GM18520 (cell line): ENCODE data around the gene CACNG5.

Experiments
- ATAC-seq: cut with Tn5 transposase; IDR thresholded peaks from one replicate; pipeline ENCODE4 v1.9.1; 2021; ENCODE audit not compliant: unreplicated experiment

CACNG5 gene

GRCh38 chr17:66822009-66822408, 12.9 kb upstream of the CACNG5 start:
- ATAC-seq, result no peak

- ATAC-seq, result no peak
These were observed 8.1 kb upstream of the CACNG5 start for GRCh38 chr17:66826856-66827255.

- ATAC-seq, result no peak
These were observed 5.5 kb upstream of the CACNG5 start for GRCh38 chr17:66829386-66829864.

- no peak for ATAC-seq
These were observed 5.0 kb upstream of the CACNG5 start for GRCh38 chr17:66829883-66830282.

GRCh38 chr17:66830451-66830850, 4.5 kb upstream of the CACNG5 start:
- ATAC-seq, result no peak

- ATAC-seq, result no peak
These were observed 3.3 kb upstream of the CACNG5 start for GRCh38 chr17:66831383-66832210.

GRCh38 chr17:66833201-66833600, 1.7 kb upstream of the CACNG5 start:
- no peak for ATAC-seq

- no peak for ATAC-seq
These were observed 445 bp upstream of the CACNG5 start for GRCh38 chr17:66834426-66834918.

GRCh38 chr17:66835476-66835875, 559 bp downstream of the CACNG5 start:
- ATAC-seq, result no peak

- ATAC-seq, result no peak
These were observed 1.4 kb downstream of the CACNG5 start for GRCh38 chr17:66836063-66837005.

GRCh38 chr17:66837226-66837625, 2.3 kb downstream of the CACNG5 start:
- no peak for ATAC-seq

GRCh38 chr17:66837885-66838665, 3.2 kb downstream of the CACNG5 start:
- no peak for ATAC-seq

- no peak for ATAC-seq
These were observed 4.7 kb downstream of the CACNG5 start for GRCh38 chr17:66839616-66840015.

GRCh38 chr17:66840061-66840460, 5.1 kb downstream of the CACNG5 start:
- ATAC-seq, result no peak

GRCh38 chr17:66841328-66841727, 6.4 kb downstream of the CACNG5 start:
- ATAC-seq, result no peak

GRCh38 chr17:66841744-66842143, 6.8 kb downstream of the CACNG5 start:
- no peak for ATAC-seq

GRCh38 chr17:66842505-66842904, 7.6 kb downstream of the CACNG5 start:
- ATAC-seq, result no peak

- no peak for ATAC-seq
These were observed 8.0 kb downstream of the CACNG5 start for GRCh38 chr17:66842959-66843358.

- ATAC-seq, result no peak
These were observed 8.7 kb downstream of the CACNG5 start for GRCh38 chr17:66843627-66844026.

GRCh38 chr17:66847704-66848103, 12.8 kb downstream of the CACNG5 start:
- no peak for ATAC-seq

GRCh38 chr17:66848496-66848895, 13.6 kb downstream of the CACNG5 start:
- no peak for ATAC-seq
